ENCODE data around the gene CNTNAP5. TPM values are rescaled to one million over a fixed set of nuclear protein-coding genes. Genes with fewer than 3 reads are reported as not detected.

CNTNAP5 gene
- total and polyA plus RNA-seq, 2 of the 8 experiments (the other 6 are each of a cell fraction or from before 2014, with no cell fraction given), result 0.11 to 0.76 TPM

- H3K27ac ChIP-seq (ENCODE audit: low read depth, low read length), result no peak overlapping the region
- no peak overlapping the region for H4K91ac ChIP-seq (replicated peaks; ENCODE audit: insufficient read length, low read length)
- H3K4ac ChIP-seq (replicated peaks; ENCODE audit: insufficient read length, low read depth, low read length), result no peak overlapping the region
- H3K23ac ChIP-seq (ENCODE audit: insufficient read length), result no peak overlapping the region
- H4K8ac ChIP-seq (ENCODE audit: extremely low read depth, insufficient read depth, low read length), result no peak overlapping the region
- H4K5ac ChIP-seq (ENCODE audit: insufficient read length, low read depth, low read length), result no peak overlapping the region
- POLR2A ChIA-PET (ENCODE audit: partially characterized antibody), result no interaction called here
- H2BK5ac ChIP-seq (ENCODE audit: low read depth, low read length), result no peak overlapping the region
- no peak overlapping the region for H2BK12ac ChIP-seq (ENCODE audit: low read depth, low read length)
- WGBS, 2 experiments (ENCODE audit: extremely low coverage in 1 of 2, insufficient coverage in 1 of 2, insufficient read length in 1 of 2, insufficient replicate concordance in 2 of 2, low coverage in 1 of 2, low lambda C conversion rate in 2 of 2, missing lambda C conversion rate in 1 of 2), result 90 to 100% methylated on average over 1 to 6 of the region's 6 CpGs
- H3K27me3 ChIP-seq (replicated peaks in 1 of 4; ENCODE audit: control insufficient read depth in 3 of 4, extremely low read depth in 1 of 4, insufficient read depth in 3 of 4, low read length in 3 of 4), result no peaks in the 10 kb centered on the region
- H4K20me1 ChIP-seq (replicated peaks in 1 of 2; ENCODE audit: control insufficient read depth in 1 of 2, insufficient read depth in 2 of 2, low read length in 2 of 2), result no peaks in the 10 kb centered on the region
- no peak overlapping the region for H2AFZ ChIP-seq (ENCODE audit: low read length)
- H3K9me3 ChIP-seq (ENCODE audit: insufficient read depth in 2 of 2, low read depth in 1 of 2, low read length in 1 of 2), result no peaks in the 10 kb centered on the region
- H3K56ac ChIP-seq (replicated peaks; ENCODE audit: insufficient read length, low read depth, low read length), result no peak overlapping the region
- H2AK5ac ChIP-seq (ENCODE audit: low read depth, low read length), result no peak overlapping the region
- no peak overlapping the region for H3K4me2 ChIP-seq (ENCODE audit: insufficient read depth in 1 of 2, low read depth in 2 of 2, low read length in 2 of 2)
- no peak overlapping the region; the same call in 1 of the 2 replicates for H2BK15ac ChIP-seq (ENCODE audit: low read length)
- no peak overlapping the region for H3K18ac ChIP-seq (ENCODE audit: extremely low read depth, low read length)
- no peak overlapping the region for H2BK120ac ChIP-seq (replicated peaks; ENCODE audit: low read depth, low read length)
- FAIRE-seq (no peak), DNase-seq (ENCODE audit: low read depth in 1 of 2, low spot score in 2 of 2) (no peak)
- peaks cover 3% of the 10 kb centered on the region; the same call in 1 of the 2 replicates for H3K23me2 ChIP-seq (ENCODE audit: low read depth, low read length)
- no peaks in the 10 kb centered on the region for H3K79me2 ChIP-seq (ENCODE audit: control insufficient read depth in 1 of 2, insufficient read depth in 2 of 2, low read length in 2 of 2)
- H3K9ac ChIP-seq (replicated peaks in 1 of 4; ENCODE audit: extremely low read depth in 1 of 4, low read depth in 3 of 4, low read length in 3 of 4), result no peak overlapping the region
- no peaks in the 10 kb centered on the region for H3K36me3 ChIP-seq (ENCODE audit: control insufficient read depth in 2 of 4, insufficient read depth in 4 of 4, low read length in 3 of 4)
- no peak overlapping the region for H3K4me3 ChIP-seq (ENCODE audit: extremely low read depth in 1 of 4, insufficient read depth in 2 of 4, low read depth in 3 of 4, low read length in 4 of 4)
- no peaks in the 10 kb centered on the region; a peak in 1 of 7 replicates for H3K4me1 ChIP-seq (replicated peaks in 1 of 4; ENCODE audit: control insufficient read depth in 3 of 4, insufficient read depth in 4 of 4, low read length in 3 of 4)
- H3K79me1 ChIP-seq (ENCODE audit: low read depth, low read length), result no peaks in the 10 kb centered on the region
- CTCF ChIA-PET (ENCODE audit: partially characterized antibody), result interaction anchor here (0.5 to 1.1 kb wide), 2 partner anchors 25 to 287 kb away, joined by 3 to 5 read pairs; no protein-coding TSS in a partner anchor
- no peak overlapping the region for H2BK20ac ChIP-seq (ENCODE audit: low read length)
- H3K14ac ChIP-seq (ENCODE audit: insufficient read length), result no peak overlapping the region
- TF ChIP-seq RNF2 (IDR thresholded peaks at IDR 0.05; ENCODE audit: borderline replicate concordance, low read depth, low read length, missing control alignments, poor library complexity, severe bottlenecking) (no peak), NRF1 (IDR thresholded peaks at IDR 0.05; ENCODE audit: low read depth, low read length) (no peak), ATF2 (IDR thresholded peaks at IDR 0.05; ENCODE audit: low read length) (no peak), YY1 (IDR thresholded peaks at IDR 0.05; ENCODE audit: low read depth, low read length) (no peak), RXRA (IDR thresholded peaks at IDR 0.05; ENCODE audit: insufficient read depth, low read depth, low read length) (no peak), ZNF274 (IDR thresholded peaks at IDR 0.05; ENCODE audit: borderline replicate concordance, extremely low read depth, low read length) (no peak), HDAC6 (IDR thresholded peaks at IDR 0.05; ENCODE audit: low read depth, low read length) (no peak), BACH1 (IDR thresholded peaks at IDR 0.05; ENCODE audit: low read length) (no peak), GTF2F1 (IDR thresholded peaks at IDR 0.05; ENCODE audit: borderline replicate concordance, low read depth, low read length) (no peak), CBX8 (IDR thresholded peaks at IDR 0.05; ENCODE audit: borderline replicate concordance, low read depth, low read length) (no peak), JUN (IDR thresholded peaks at IDR 0.05; ENCODE audit: low read depth, low read length) (no peak)
Observed at GRCh38 chr2:124315221-124315880, 290.3 kb downstream of the CNTNAP5 start.

Measured in H1 (cell line).